H9 (cell line): Measurements from ENCODE around the gene SESTD1. TPM values are rescaled to one million over a fixed set of nuclear protein-coding genes. Genes with fewer than 3 reads are reported as not detected.

Experiments used
- DNase-seq: peaks from one replicate; pipeline ENCODE4 v3.0.0-alpha.2; 2017
- H2AFZ ChIP-seq: one replicate; pipeline ENCODE4 v1.6.1; 2013; ENCODE audit warnings: mild to moderate bottlenecking, low read length, control low read depth, moderate library complexity
- H2AK5ac ChIP-seq: 2 replicates; pipeline ENCODE4 v1.6.1; 2013; ENCODE audit warnings: low read length, control low read depth, mixed read lengths; ENCODE audit not compliant: insufficient read length
- H2BK120ac ChIP-seq: one replicate; pipeline ENCODE4 v1.6.1; 2013; ENCODE audit warnings: low read depth, mild to moderate bottlenecking, low read length, control low read depth, inconsistent platforms; ENCODE audit not compliant: poor library complexity, severe bottlenecking
- H2BK12ac ChIP-seq: 2 replicates; pipeline ENCODE4 v1.6.1; 2013; ENCODE audit warnings: low read length, control low read depth, mixed read lengths, low read depth; ENCODE audit not compliant: insufficient read length
- H2BK15ac ChIP-seq: 2 replicates; pipeline ENCODE4 v1.6.1; 2013; ENCODE audit warnings: low read depth, low read length, control low read depth
- H2BK20ac ChIP-seq: one replicate; pipeline ENCODE4 v1.6.1; 2013; ENCODE audit warnings: low read depth, mild to moderate bottlenecking, low read length, control low read depth, inconsistent platforms; ENCODE audit not compliant: poor library complexity, severe bottlenecking
- H2BK5ac ChIP-seq: 2 replicates; pipeline ENCODE4 v1.6.1; 2013; ENCODE audit warnings: low read length, control low read depth, mixed read lengths; ENCODE audit not compliant: insufficient read length
- H3K14ac ChIP-seq: 2 replicates; pipeline ENCODE4 v1.6.1; 2013; ENCODE audit warnings: low read length, control low read depth; ENCODE audit not compliant: insufficient read depth
- H3K18ac ChIP-seq: 2 replicates; pipeline ENCODE4 v1.6.1; 2013; ENCODE audit warnings: low read depth, mild to moderate bottlenecking, mixed read lengths, low read length, control low read depth; ENCODE audit not compliant: insufficient read length
- H3K23ac ChIP-seq: 2 replicates; pipeline ENCODE4 v1.6.1; 2013; ENCODE audit warnings: low read length, control low read depth, mixed read lengths, low read depth; ENCODE audit not compliant: insufficient read length
- H3K23me2 ChIP-seq: 2 replicates; pipeline ENCODE4 v1.6.1; 2013; ENCODE audit warnings: low read depth, mild to moderate bottlenecking, mixed read lengths, low read length, control low read depth; ENCODE audit not compliant: insufficient read length, poor library complexity, severe bottlenecking
- H3K27ac ChIP-seq: 2 replicates; pipeline ENCODE4 v1.5.1; 2013; ENCODE audit warnings: low read length, control low read depth, mixed read lengths, low read depth; ENCODE audit not compliant: insufficient read length
- H3K27me3 ChIP-seq: 2 replicates; pipeline ENCODE4 v1.6.1; 2013; ENCODE audit warnings: low read length, control low read depth, inconsistent platforms; ENCODE audit not compliant: insufficient read depth
- H3K4ac ChIP-seq: 2 replicates; pipeline ENCODE4 v1.6.1; 2013; ENCODE audit warnings: low read depth, mild to moderate bottlenecking, control low read depth, inconsistent platforms, low read length, moderate library complexity
- H3K4me1 ChIP-seq: 2 replicates; pipeline ENCODE4 v1.6.1; 2013; ENCODE audit warnings: low read length, control low read depth, inconsistent platforms; ENCODE audit not compliant: insufficient read depth
- H3K4me2 ChIP-seq: 2 replicates; pipeline ENCODE4 v1.6.1; 2013; ENCODE audit warnings: low read length, control low read depth, mixed read lengths; ENCODE audit not compliant: insufficient read length, insufficient read depth
- H3K56ac ChIP-seq: 2 replicates; pipeline ENCODE4 v1.6.1; 2013; ENCODE audit warnings: low read depth, mild to moderate bottlenecking, mixed read lengths, low read length, control low read depth; ENCODE audit not compliant: insufficient read length
- H3K79me1 ChIP-seq: 2 replicates; pipeline ENCODE4 v1.6.1; 2013; ENCODE audit warnings: low read depth, mild to moderate bottlenecking, moderate library complexity, low read length, control low read depth, inconsistent platforms; ENCODE audit not compliant: insufficient read depth, poor library complexity, severe bottlenecking
- H3K79me2 ChIP-seq: 2 replicates; pipeline ENCODE4 v1.6.1; 2013; ENCODE audit warnings: low read length, control low read depth, inconsistent platforms; ENCODE audit not compliant: insufficient read depth
- H3K9ac ChIP-seq: 2 replicates; pipeline ENCODE4 v1.6.1; 2013; ENCODE audit warnings: low read length, control low read depth, mixed read lengths; ENCODE audit not compliant: insufficient read length; ENCODE audit errors: extremely low read depth
- H3K9me3 ChIP-seq: one replicate; pipeline ENCODE4 v1.6.1; 2013; ENCODE audit warnings: low read depth, low read length, inconsistent platforms; ENCODE audit not compliant: control insufficient read depth
- H3T11ph ChIP-seq: one replicate; pipeline ENCODE4 v1.6.1; 2013; ENCODE audit warnings: mild to moderate bottlenecking, low read length, control low read depth, inconsistent platforms
- H4K20me1 ChIP-seq: one replicate; pipeline ENCODE4 v1.6.1; 2013; ENCODE audit not compliant: control insufficient read depth, insufficient read length, insufficient read depth
- H4K5ac ChIP-seq: 2 replicates; pipeline ENCODE4 v1.6.1; 2013; ENCODE audit warnings: low read depth, mild to moderate bottlenecking, mixed read lengths, low read length, control low read depth; ENCODE audit not compliant: insufficient read length
- H4K8ac ChIP-seq: replicated peaks from 2 replicates; pipeline ENCODE4 v1.6.1; 2013; ENCODE audit warnings: low read length, control low read depth, mixed read lengths, low read depth; ENCODE audit not compliant: insufficient read length
- H4K91ac ChIP-seq: 2 replicates; pipeline ENCODE4 v1.6.1; 2013; ENCODE audit warnings: low read depth, mild to moderate bottlenecking, moderate library complexity, mixed read lengths, low read length, control low read depth; ENCODE audit not compliant: insufficient read length
- H3K27ac Mint-ChIP-seq, 3 experiments: 2 replicates in 2 of 3; 3 replicates in 1 of 3; pipeline ENCODE4 v1.8.0; 2020 to 2021; ENCODE audit warnings: mixed read lengths in 3 of 3, mild to moderate bottlenecking in 1 of 3, moderate library complexity in 1 of 3
- H3K27me3 Mint-ChIP-seq: 2 replicates; pipeline ENCODE4 v1.8.0; 2021; ENCODE audit warnings: low read depth, mild to moderate bottlenecking, moderate library complexity, mixed read lengths
- H3K36me3 Mint-ChIP-seq, 3 experiments: 2 replicates in 2 of 3; 3 replicates in 1 of 3; pipeline ENCODE4 v1.8.0; 2020 to 2021; ENCODE audit warnings: low read depth in 3 of 3, mixed read lengths in 3 of 3; ENCODE audit not compliant: insufficient read depth in 1 of 3
- H3K4me1 Mint-ChIP-seq, 2 experiments: 2 replicates each; pipeline ENCODE4 v1.8.0; 2020; ENCODE audit warnings: mixed read lengths in 2 of 2
- H3K4me3 Mint-ChIP-seq, 2 experiments: 2 replicates in 1 of 2; 3 replicates in 1 of 2; pipeline ENCODE4 v1.8.0; 2020 to 2021; ENCODE audit warnings: mild to moderate bottlenecking in 2 of 2, mixed read lengths in 2 of 2, moderate library complexity in 1 of 2
- H3K9me3 Mint-ChIP-seq, 2 experiments: 2 replicates in 1 of 2; 3 replicates in 1 of 2; pipeline ENCODE4 v1.8.0; 2020; ENCODE audit warnings: mild to moderate bottlenecking in 2 of 2, mixed read lengths in 2 of 2, moderate library complexity in 1 of 2
- CTCF ChIP-seq: fragments of 200-600 bp; sonication (generic); conservative IDR thresholded peaks from 3 replicates; pipeline ENCODE4 v1.8.0; 2021; ENCODE audit warnings: antibody characterized with exemption, mild to moderate bottlenecking
- WGBS: extraction: QIAGEN DNeasy Blood & Tissue Kit; methylation state at CpG from one replicate; pipeline ENCODE4 v1.1.7; 2013; ENCODE audit warnings: missing lambda C conversion rate, low lambda C conversion rate, mixed read lengths; ENCODE audit not compliant: insufficient read length; ENCODE audit errors: extremely low coverage; 5-methylcytosine and 5-hydroxymethylcytosine counted together
- total RNA-seq: library from RNA; stranded (reverse); gene quantifications from 2 replicates; pipeline ENCODE4 v1.2.1, GENCODE V29; 2021

Gene SESTD1
- total RNA-seq, 1 experiment from 2014 or later, result 44.4 TPM

- peak overlapping the region in 2 of 3 experiments; percentile 15 to 89; a peak in 2 of 7 replicates for H3K27ac Mint-ChIP-seq
These were observed 11.4 kb downstream of the SESTD1 start for GRCh38 chr2:179253226-179253625.

More at GRCh38 chr2:179253226-179253625, 11.4 kb downstream of the SESTD1 start:
- Mint-ChIP-seq H3K36me3 (peaks cover 0 to 23% (median 12%) of the 10 kb centered on the region in 3 experiments; a peak in 5 of 7 replicates), H3K4me1 (peaks cover 16 to 22% of the 10 kb centered on the region in 2 experiments), H3K9me3 (peaks cover 8 to 13% of the 10 kb centered on the region in 2 experiments; a peak in 4 of 5 replicates), H3K4me3 (no peak overlapping the region; a peak in 1 of 5 replicates), H3K27me3 (no peaks in the 10 kb centered on the region)
- Histone ChIP-seq H3K56ac (no peak overlapping the region), H3K23ac (no peak overlapping the region), H4K91ac (no peak overlapping the region), H3T11ph (no peak overlapping the region), H2BK15ac (no peak overlapping the region), H3K9me3 (no peaks in the 10 kb centered on the region), H2AFZ (no peak overlapping the region), H3K79me1 (no peaks in the 10 kb centered on the region), H3K79me2 (no peaks in the 10 kb centered on the region; the same call in 1 of the 2 replicates), H3K4me1 (peaks cover 6% of the 10 kb centered on the region; the same call in 1 of the 2 replicates), H3K14ac (no peak overlapping the region), H2BK5ac (no peak overlapping the region), H3K27me3 (no peaks in the 10 kb centered on the region), H3K23me2 (no peaks in the 10 kb centered on the region), H3K4ac (no peak overlapping the region), H3K4me2 (no peak overlapping the region), H2BK120ac (no peak overlapping the region), H2BK12ac (no peak overlapping the region), H4K5ac (no peak overlapping the region), H4K20me1 (no peaks in the 10 kb centered on the region), H3K18ac (no peak overlapping the region), H2AK5ac (no peak overlapping the region), H4K8ac (no peak overlapping the region), H2BK20ac (no peak overlapping the region), H3K9ac (no peak overlapping the region), H3K27ac (no peak overlapping the region)
- no peak for DNase-seq
- TF ChIP-seq CTCF, result no peak
- WGBS, result no CpG with 5 or more reads among the region's 1 CpG
